ENCODE data around the gene LRRC75A. TPM values are rescaled to one million over a fixed set of nuclear protein-coding genes. Genes with fewer than 3 reads are reported as not detected.

The LRRC75A gene
- total RNA-seq, 1 experiment from 2014 or later = 22.9 TPM

- TF ChIP-seq SMAD4 (CRISPR knock-in tag; IDR thresholded peaks at IDR 0.05) (no peak), ATF3 (CRISPR knock-in tag; conservative IDR thresholded peaks at IDR 0.05) (no peak), E2F5 (CRISPR knock-in tag; IDR thresholded peaks at IDR 0.05) (no peak), PREB (CRISPR knock-in tag; IDR thresholded peaks at IDR 0.05; ENCODE audit: borderline replicate concordance) (no peak), ZNF281 (CRISPR knock-in tag; IDR thresholded peaks at IDR 0.05) (no peak), TP53 (CRISPR knock-in tag; IDR thresholded peaks at IDR 0.05) (no peak)
Measured at GRCh38 chr17:16438173-16438556, 53.8 kb downstream of the LRRC75A start (continued).

GRCh38 chr17:16437083-16437482 lies 54.9 kb downstream of the LRRC75A start:
- peaks cover 54% of the 10 kb centered on the region for H3K4me1 Mint-ChIP-seq
- ChIA-PET POLR2A (no interaction called here), CTCF (interaction anchor here (0.6 to 4.1 kb wide), 4 partner anchors 9 to 84 kb away, joined by 3 to 49 read pairs (median 4); no protein-coding TSS in a partner anchor)
- no peak for DNase-seq (ENCODE audit: low spot score)
- no peaks in the 10 kb centered on the region for H3K9me3 Mint-ChIP-seq
- H3K27me3 Mint-ChIP-seq (ENCODE audit: low read depth) = no peaks in the 10 kb centered on the region; the same call in 1 of the 2 replicates
- TF ChIP-seq GRHL2 (CRISPR knock-in tag; IDR thresholded peaks at IDR 0.05; ENCODE audit: insufficient replicate concordance, severe bottlenecking) (no peak), NFE2L1 (CRISPR knock-in tag; IDR thresholded peaks at IDR 0.05) (no peak), ZNF396 (CRISPR knock-in tag; IDR thresholded peaks at IDR 0.05; ENCODE audit: borderline replicate concordance) (no peak), GABPB1 (CRISPR knock-in tag; IDR thresholded peaks at IDR 0.05) (no peak), ZSCAN18 (CRISPR knock-in tag; IDR thresholded peaks at IDR 0.05) (no peak), SMAD3 (CRISPR knock-in tag; IDR thresholded peaks at IDR 0.05; ENCODE audit: borderline replicate concordance) (no peak), FOXP1 (CRISPR knock-in tag; IDR thresholded peaks at IDR 0.05; ENCODE audit: borderline replicate concordance) (no peak), E2F5 (CRISPR knock-in tag; IDR thresholded peaks at IDR 0.05) (no peak), ZBTB43 (CRISPR knock-in tag; IDR thresholded peaks at IDR 0.05) (no peak), CBFB (CRISPR knock-in tag; IDR thresholded peaks at IDR 0.05; ENCODE audit: low read depth) (no peak), ZNF416 (CRISPR knock-in tag; IDR thresholded peaks at IDR 0.05) (no peak)
- no peak overlapping the region for H3K4me3 Mint-ChIP-seq
- ATAC-seq = no peak
- H3K36me3 Mint-ChIP-seq = peaks cover 32% of the 10 kb centered on the region
- 0 out of 2 replicates have a peak overlapping the region, but pooled peaks have one; percentile 45 for H3K27ac Mint-ChIP-seq
